Left hindlimb (tissue), 1 donor: ENCODE data around the gene PHF21B.
"Not testable (repeated sequence)": the region's sequence is repeated elsewhere in the genome, so short reads cannot be mapped to it uniquely, and the experiment has no call there.

ENCODE experiments used
- DNase-seq: peaks from one replicate; pipeline ENCODE4 v3.0.0-alpha.2; 2018

The PHF21B gene

DNA sequence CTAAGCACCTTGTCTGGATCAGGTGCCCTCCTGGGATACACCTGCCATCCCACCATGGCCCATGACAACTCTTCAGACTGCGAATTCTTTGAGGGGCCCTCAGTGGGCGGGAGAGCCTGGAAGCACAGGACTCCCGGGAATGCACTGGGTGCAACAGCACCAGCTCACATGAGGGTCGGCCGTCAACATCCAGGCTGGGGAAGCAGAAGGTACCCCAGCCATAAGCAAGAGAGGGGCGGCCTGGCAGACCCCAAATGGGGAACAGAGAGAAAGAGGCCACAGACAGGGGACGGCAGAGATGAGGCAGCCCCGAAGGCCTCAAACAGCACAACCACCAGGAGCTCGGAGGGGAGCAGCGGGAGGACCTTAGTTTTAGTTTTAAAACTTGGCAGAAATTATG lies 94.4 kb downstream of the PHF21B start:
- DNase-seq = no peak

DNA sequence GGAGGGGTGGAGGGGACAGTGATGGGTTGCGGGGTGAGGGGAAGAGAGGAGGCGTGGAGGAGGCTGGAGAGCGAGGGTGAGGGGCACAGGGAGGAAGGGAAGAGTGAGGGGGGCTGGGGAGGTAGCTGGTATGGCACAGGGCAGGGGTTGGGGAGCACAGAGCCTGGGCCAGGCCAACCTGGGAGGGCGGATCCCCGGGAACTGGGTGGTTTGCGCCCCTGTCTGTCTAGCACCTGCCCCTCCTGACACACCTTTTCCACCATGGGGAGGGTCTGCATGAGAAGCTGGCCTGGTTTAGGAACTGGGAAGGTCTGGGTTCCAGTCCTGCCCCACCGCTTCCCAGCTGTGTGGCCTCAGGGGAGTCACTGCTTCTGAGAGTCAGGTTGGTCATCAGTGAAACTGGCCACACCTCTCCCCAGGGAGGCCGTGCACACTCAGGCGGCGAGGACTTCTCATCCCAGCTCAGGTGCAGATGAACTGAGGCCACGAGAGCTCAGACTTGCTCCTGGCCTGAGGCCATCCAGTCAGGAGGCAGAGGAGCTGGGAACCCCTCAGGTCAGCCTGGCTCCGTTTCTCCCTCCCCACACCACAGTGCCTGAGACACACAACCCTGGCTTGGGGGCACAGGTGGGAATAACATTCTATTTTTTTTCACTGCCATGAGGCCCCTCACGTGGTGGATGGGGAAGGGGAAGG lies 95.6 kb downstream of the PHF21B start:
- no peak for DNase-seq

DNA sequence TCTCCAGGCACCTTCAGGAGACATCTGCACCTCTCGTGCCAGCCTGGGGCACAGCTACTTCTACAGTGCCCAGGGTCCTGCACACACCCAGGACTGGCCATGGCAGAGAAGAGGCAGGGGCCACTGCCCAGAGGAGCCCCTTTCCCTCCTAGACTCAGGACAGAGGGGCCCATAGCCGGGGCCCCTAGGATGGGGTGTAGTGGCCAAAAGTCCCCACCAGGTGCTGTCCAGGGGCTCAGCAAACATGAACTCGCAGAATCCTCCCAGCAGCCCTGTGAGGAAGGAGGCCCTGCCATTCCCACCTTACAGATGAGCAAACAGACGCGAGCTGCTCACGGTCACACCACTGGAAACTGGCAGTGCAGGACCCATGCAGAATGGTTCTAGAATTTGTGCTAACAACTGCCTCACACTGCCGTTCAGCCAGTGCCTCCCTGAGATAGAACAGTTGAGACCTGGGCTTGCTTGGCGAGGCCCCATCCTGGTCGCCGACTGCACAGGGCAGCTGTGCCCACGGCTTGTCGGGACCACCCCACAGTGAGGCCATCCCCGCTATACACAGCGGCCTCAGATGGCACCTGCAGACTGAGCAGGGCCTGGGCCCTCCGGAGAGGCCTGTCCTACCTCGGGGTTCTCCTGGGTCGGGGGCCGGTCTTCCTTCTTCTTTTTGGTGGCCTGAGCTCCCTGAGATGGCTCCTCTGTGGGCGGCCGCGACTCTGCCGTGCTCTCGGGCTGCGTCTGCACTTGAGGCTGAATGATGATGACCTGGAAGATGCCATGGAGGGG lies 96.4 kb downstream of the PHF21B start:
- no peak for DNase-seq

DNA sequence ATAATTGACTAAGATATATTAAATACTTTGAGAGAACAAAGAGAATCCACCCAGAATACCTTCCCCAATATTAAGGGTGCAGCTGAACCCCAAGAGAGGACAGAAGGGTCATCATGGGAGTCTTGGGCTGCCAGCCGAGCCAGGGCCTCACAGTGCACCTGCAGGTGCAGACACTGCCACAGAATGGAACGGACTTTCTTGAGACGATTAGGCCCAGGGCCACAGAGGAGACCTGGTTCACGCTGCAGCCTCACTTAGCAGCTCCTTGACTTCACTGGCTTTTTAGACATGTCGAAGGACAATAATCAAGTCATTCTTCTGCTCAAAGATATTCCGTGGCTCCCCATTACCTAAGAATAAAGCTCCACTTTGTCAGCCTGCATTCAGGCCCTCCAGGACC lies 100.6 kb downstream of the PHF21B start:
- DNase-seq = no peak

DNA sequence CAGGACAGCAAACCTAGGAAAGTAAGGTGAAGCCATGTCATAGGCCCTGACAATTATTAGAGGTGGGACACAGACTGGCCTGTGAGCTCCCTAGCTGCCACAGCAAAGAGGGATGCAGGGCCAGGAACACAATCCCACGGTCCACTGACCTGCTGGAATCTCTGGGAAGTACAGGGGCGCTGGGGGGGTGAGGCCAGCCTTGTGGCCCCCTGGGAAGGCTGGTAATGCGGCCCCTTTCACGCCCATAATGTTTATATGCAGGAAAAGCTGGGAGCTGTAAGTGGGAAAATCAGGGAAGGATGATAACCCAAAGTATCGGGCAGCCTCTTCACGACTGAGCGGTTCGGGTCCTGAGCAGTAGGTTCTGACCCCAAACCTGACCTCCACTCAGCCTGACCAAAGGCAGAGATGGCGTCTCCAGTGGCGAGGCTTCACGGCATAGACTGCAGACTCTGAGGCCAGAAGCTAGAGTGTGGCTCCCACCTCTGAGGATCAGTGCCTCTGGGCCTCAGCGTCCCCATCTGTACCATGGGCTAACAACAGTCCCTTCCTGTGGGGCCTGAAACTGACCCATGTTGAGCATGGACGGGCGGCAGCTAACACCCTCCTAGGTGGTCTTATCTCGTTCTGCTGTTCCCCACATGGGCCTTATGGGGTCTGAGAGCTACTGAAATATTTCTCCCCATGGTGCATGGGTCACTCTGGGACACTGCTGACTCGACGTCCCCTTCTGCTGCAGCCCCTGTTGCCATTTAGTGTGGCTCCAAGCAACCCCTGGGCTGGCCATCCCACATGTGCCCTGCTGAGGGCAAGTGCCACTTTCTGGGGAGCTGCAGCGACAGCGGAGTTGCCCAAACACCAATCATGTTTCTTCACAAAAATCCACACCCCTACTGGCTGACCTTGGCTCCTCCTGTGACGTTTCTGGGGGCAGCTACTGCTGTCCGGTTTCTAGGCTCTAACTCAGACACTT lies 101.8 kb downstream of the PHF21B start:
- DNase-seq = no peak

DNA sequence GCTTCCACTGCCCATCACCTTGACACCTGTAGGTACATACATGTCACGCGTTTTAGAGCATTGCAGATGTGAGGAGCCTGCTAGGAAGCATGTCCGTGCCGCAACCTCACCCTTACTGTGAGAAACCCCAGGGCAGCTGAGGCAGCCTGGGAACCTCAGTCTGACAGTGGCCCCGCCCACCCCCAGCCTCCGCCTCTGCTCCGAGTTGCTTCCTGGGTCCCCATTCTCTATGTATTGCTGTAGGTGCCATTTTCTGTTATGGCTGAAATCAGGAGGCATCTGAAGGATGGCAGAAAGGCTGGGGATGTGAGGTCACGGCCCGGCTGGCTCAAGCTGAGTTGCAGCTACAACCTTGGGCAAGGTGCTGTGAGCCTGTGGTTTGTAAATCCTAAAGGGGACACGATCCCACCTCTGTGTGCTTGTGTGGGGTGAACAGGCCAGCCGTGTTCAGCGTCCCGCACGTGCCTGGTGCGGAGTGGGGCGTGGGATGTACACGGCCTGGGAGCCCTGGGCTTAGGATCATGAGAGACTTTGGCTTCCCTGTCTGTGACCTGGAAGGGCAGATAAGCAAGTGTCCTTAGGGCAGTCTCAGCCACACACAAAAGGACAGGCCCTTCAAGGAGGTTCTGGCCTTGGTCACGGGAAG lies 102.7 kb downstream of the PHF21B start:
- no peak for DNase-seq

DNA sequence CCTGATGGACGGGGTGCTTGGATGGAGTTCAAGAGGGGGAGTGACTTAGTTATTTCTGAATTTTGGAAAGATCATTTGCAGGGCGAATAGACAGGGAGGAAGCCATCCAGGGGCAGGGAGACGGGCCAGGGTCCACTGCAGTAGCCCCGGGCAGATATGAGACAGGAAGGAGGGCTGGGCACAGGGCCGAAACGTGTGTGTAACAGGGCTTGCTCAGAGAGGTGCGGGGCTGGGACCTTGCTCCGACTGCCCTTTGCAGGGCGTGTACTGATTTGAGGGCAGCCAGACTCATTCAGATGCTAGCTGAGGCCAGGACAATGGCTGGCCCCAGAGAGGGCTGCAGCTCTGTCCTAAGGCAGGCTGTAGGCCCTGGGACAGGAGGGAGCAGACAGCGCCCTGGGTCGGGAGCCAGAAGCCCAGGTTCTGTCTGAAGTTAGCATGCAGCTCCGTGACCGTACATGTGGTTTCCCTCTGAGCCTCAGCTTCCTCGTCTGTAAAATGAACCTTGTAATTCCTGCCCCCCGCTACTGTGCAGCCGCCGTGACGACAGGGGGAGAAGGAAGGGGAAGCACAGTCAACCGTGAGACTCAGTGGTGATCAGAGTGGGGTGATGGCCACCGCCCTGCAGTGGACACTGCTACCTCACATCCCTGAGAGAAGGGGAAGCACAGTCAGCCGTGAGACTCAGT lies 103.4 kb downstream of the PHF21B start:
- no peak for DNase-seq

DNA sequence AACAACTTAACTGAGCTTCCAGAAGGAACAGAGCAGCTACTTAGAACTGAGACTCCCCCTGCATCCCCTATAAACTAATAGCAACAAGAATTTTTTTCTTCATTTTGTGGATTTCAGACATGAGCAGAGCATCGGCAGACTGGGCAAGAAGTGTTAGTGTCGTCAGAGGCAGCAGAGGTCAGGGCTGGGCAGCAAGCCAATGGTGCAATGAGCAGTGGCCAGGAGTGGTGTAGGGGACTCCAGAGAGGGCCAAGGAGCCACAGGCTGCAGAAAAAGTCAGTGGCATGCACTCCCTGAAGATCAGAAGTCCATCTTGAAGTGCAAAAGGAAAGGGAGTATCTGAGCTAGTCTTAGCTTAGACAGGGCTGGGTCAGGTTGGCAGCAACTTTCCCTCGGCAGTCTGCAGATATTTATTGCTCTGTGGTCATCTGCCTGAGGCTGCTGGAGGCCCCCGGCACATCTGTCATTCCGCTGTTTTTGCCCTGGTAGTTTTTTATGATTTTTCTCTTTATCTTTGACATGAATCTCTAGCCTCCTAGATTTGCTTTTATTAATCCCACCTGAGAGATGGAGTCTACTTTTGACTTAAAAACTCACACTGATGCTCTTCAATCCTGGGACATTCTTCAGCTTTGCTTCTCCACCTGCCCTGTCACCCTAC lies 105.2 kb downstream of the PHF21B start:
- not testable (repeated sequence) for DNase-seq

DNA sequence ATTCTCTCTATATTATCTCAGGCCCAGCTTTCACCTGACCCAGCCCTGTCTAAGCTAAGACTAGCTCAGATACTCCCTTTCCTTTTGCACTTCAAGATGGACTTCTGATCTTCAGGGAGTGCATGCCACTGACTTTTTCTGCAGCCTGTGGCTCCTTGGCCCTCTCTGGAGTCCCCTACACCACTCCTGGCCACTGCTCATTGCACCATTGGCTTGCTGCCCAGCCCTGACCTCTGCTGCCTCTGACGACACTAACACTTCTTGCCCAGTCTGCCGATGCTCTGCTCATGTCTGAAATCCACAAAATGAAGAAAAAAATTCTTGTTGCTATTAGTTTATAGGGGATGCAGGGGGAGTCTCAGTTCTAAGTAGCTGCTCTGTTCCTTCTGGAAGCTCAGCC lies 106.6 kb downstream of the PHF21B start:
- not testable (repeated sequence) for DNase-seq

DNA sequence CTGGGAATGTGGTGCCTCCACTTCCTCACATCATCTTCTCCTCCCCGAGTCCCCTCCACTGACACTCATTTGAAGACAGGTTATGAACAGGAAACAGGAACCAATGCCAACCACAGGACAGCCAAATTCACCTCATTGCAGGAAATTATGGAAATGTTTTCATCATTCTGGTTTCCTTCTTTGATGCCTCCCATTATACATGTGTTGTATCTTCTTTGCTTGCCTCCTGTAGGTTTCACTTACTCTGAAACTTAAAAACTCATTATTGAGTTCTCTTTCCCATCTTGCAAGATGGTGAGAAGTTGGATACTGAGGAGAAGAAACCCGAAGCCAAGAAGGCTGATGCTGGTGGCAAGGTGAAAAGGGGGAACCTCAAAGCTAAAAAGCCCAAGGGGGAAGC lies 108.5 kb downstream of the PHF21B start:
- no peak for DNase-seq

DNA sequence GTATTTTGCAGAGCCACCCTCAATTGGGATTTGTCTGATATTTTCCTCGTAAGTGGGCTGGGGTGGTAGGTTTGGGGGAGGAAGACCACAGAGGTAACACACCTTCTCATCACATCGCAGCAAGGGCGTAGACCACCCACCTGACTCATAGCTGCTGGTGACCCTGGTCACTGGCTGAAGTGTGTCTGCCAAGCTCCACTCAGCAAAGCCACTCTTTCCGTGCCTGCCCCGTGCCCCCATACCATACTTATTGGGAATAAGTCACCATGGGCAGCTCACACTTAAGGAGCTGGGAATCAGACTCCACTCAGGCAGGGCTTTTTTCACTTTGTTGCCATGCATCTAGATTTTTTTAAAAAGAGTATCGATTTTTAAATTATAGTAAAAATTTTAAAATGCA lies 111.6 kb downstream of the PHF21B start:
- no peak for DNase-seq

DNA sequence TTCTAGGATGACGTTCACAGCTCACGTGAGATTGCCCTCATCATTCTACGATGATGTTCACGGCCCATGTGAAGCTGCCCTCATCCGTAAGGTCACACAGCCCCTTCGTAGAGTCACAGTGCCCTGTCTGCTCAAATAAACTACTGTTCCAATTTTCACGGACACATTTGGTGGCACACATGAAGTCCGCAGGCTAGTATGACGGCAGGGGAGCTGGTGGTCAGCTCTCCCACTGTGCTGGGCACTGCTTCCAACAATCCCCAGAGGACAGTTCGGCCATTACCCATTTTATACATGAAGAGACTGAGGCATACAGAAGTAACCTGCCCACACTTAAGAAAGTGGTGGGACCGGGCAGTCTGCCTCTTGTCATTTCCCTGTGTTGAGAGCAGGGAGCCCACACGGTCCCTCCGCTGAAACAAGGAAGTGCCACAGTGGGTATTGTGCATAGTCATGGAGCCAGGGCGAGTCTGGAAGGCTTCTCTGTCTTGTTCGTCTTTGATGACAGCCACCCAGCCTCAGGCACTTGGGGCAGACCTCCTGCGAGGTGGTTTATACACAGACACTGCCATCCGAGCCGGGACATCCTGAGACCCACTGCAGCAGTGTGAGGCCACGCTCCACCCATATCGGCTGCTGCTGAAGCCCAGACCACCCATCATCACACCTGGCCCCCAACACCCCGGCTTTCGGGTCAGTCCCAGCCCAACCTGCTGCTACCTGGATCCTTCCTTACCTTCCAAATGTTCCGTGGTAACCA lies 114.3 kb downstream of the PHF21B start:
- no peak for DNase-seq

DNA sequence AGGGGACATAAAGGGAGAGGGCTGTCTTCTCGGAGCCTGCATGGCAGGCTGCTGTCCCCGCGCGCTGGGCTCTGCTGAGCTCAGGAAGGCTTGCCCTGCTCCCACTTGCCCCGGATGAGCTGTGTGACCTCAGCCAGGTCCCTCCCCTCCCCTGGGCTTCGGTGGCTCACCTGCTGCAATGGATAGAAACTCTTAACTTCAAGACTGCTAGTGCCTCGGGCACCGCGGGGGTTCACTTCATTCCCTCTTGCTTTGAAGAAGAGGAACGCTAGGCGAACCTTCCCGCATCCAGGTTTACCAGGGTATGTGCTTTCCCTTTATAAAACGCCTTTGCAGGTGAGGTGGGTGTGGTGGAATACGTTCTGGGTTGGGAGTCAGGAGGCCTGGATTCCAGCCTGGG lies 115.0 kb downstream of the PHF21B start:
- DNase-seq = no peak

DNA sequence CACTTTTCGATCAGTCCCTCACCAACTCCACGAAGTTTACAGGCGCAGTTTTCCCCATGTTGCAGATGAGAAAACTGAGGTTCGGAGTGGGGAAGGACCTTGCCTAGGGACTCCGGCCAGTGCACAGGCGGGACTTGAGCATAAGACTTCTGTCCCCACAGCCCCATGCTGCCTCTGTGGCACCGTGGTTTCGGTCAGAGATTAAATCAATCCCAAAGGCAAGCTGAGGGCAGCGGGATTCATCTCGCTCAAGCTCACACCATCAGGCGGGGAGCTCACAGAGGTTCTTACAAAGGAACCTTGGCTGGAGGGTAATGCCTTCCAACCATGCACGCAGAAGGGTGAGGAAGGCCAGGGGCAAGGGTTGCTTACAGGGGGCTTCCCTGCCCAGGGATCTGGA lies 115.5 kb downstream of the PHF21B start:
- no peak for DNase-seq

DNA sequence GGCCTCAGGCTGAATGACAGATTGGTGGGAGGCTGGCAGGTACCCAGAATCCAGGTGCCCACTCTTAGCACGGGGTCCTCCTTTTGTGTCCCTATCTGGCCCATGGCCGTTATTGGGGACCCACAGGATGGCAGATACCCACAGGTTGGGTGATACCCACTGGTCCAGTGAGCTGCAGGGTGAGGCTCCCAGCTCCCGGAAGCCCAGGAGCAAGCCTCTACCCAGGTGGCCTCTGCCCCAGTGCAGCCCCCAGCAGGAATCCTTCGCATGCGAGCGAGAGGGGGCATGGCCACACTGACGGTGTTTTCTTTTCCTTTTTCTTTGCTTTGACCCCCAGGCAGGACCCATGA lies 116.1 kb downstream of the PHF21B start:
- DNase-seq = no peak

DNA sequence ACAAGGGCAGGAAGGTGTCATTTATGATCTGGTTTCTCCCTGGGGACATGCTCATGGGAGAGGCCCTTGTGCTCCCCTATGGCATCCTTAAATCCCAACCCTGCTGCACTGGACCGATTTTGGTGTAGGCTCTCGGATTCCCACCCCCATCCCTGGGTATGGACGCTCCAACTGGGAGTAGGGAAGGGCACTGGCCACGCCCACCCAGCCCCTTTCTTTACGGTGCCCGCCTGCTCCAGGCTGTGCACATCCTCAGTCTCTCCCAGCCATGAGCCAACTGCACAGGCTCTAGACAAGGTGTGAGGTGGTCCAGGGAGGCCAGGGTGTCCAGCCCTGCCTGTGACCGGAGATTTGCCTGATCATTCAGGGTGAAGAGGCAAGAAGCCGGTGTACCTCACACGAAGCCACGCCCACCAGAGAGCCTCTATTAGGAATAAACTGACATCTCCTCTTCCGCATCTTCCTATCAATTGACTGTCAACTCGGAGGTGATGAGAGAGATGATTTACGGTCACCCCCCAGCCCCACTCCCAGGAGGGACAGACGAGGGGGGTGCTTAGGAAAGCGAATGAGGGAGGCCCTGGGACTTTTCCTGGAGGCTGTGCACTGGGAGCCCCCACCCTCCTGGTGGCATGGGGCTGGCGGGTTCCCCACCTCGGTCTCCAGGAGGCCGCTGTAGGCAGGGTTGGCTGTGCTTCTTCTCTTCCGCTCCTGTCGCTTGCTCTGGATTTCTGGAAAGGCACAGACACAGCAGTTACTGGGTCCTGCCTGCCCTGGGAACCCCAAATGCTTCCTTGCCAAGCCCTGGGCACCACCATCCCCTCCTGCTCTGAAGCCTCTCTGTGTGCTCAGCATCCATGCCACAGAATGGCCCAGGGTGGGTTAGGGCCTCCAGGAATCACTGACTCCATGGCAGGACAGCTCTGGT lies 116.7 kb downstream of the PHF21B start:
- no peak for DNase-seq

DNA sequence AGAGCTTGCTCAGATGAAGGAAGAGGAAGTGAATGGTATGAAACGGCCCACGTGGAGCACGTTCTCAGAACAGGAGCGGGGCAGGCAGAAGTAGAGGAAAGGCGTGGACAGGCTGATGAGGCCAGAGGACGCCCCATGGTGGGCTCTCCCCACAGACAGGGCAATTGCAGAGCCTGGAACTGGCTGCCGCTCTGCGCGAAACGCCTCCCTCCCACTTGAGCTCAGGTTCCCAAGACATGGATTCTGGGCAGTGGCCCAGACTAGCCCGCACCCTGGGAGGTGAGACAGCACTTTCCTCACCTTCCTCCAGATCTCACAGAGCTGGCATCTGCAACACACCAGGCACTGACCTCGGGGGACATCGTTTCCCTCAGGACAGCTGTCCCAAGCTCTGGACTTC lies 117.6 kb downstream of the PHF21B start:
- DNase-seq = no peak

DNA sequence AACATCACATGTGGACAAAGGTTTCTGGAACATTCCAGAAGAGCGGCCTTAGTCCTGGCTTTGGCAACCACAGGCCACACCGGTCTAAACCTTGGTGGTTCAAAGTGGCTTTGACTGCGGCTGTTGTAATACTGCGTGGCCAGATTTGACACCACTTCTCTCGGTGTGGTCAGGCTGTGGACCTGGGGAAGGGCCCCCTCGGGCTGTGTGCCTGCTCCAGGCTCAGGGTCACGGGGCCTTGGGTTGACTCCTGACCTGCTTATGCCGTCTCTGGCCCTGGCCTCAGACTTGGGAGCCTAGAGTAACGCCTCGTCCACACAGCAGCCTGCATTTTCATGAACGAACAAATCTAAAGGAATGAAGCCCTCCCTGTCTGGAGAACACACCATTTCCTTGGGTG lies 118.0 kb downstream of the PHF21B start:
- DNase-seq = no peak

DNA sequence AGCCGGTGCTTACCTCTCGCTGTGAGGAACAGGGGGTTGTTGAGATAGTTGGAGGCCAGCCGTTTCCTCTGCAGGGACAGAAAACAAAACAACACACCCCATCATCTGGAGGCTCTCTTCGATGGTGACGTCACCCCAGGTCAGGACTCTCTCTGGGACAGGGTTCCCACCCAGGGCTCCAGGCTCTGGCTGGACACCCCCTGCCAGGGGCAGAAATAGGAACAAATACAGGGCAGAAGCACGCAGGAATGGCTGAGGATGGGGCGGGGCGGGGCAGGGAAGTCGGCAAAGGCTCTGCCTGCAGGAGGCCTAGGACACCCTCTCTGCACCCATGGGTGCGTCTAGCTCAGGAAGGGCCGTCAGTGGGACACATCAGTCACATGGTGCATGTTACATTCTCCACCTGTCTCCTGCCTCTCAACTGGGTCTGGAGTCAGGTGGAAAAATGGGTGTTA lies 118.5 kb downstream of the PHF21B start:
- no peak for DNase-seq
